HCT116 (cell line): Measurements from ENCODE around the gene DACT1. TPM values are rescaled to one million over a fixed set of nuclear protein-coding genes. Genes with fewer than 3 reads are reported as not detected.

ENCODE experiments used
- ATAC-seq: fragments of 200-7000 bp; cut with Tn5 transposase; 2 replicates; pipeline ENCODE4 v1.9.1; 2020; ENCODE audit warnings: mild to moderate bottlenecking, moderate library complexity
- BruUV-seq: library from RNA; stranded (reverse); fragments of 400-500 nt; replicated peaks from 2 replicates; lab custom pipeline; 2021; lab: Mats Ljungman, UMichigan
- CTCF ChIA-PET: fragments of 300-600 bp; sonication (Branson Sonifier 250); formaldehyde crosslinking; loops from one replicate; lab custom pipeline; 2021; ENCODE audit warnings: antibody characterized with exemption; lab: Charles Lee
- POLR2A ChIA-PET: fragments of 300-600, 350-600 bp; sonication (Branson Sonifier 250); formaldehyde crosslinking; loops from one replicate; lab custom pipeline; 2021; ENCODE audit warnings: antibody characterized with exemption; lab: Charles Lee
- RAD21 ChIA-PET, 2 experiments: fragments of 300-600 bp; sonication (Branson Sonifier 250); formaldehyde crosslinking; loops; one replicate each; lab custom pipeline; 2023; ENCODE audit warnings: low total read pairs in 2 of 2; ENCODE audit not compliant: uncharacterized antibody in 2 of 2, unreplicated experiment in 2 of 2, low non-redundant PET in 1 of 2; lab: Charles Lee
- DNase-seq: peaks from one replicate; pipeline ENCODE4 v3.0.0-alpha.2; 2010; ENCODE audit warnings: low read depth, low spot score
- H2AFZ ChIP-seq: fragments of 200-600 bp; shearing (Covaris generic), sonication (generic); 2 replicates; pipeline ENCODE4 v1.6.1; 2017; ENCODE audit warnings: low read depth, mixed run types, mixed read lengths, antibody characterized with exemption, low read length; ENCODE audit not compliant: poor library complexity, severe bottlenecking
- H3K27ac ChIP-seq: 2 replicates; pipeline ENCODE4 v1.5.1; 2012; ENCODE audit warnings: low read depth, low read length
- H3K27me3 ChIP-seq: fragments of 200-600 bp; sonication (generic); 2 replicates; pipeline ENCODE4 v1.6.1; 2016; ENCODE audit warnings: mixed run types, low read length, mixed read lengths; ENCODE audit not compliant: insufficient read depth
- H3K36me3 ChIP-seq, 2 experiments: fragments of 200-500 bp in 1 of 2; fragments of 200-600 bp in 1 of 2; sonication (Bioruptor generic) in 1 of 2; sonication (generic) in 1 of 2; 2 replicates each; pipeline versions ENCODE4 v1.5.1 to v1.6.1; 2014 to 2016; ENCODE audit warnings: low read length in 2 of 2, inconsistent platforms in 1 of 2, mixed read lengths in 1 of 2, mixed run types in 1 of 2; ENCODE audit not compliant: insufficient read depth in 2 of 2, control insufficient read depth in 1 of 2
- H3K4me1 ChIP-seq, 2 experiments: fragments of 200-600 bp in 1 of 2; sonication (generic) in 1 of 2; 2 replicates each; pipeline versions ENCODE4 v1.5.1 to v1.6.1; 2012 to 2017; ENCODE audit warnings: low read length in 2 of 2, inconsistent platforms in 1 of 2, mild to moderate bottlenecking in 1 of 2, mixed read lengths in 1 of 2, mixed run types in 1 of 2, moderate library complexity in 1 of 2; ENCODE audit not compliant: insufficient read depth in 2 of 2, control insufficient read depth in 1 of 2
- H3K4me2 ChIP-seq: fragments of 200-600 bp; sonication (generic); 2 replicates; pipeline ENCODE4 v1.6.1; 2017; ENCODE audit warnings: mixed run types, low read length, mixed read lengths
- H3K4me3 ChIP-seq, 2 experiments: fragments of 200-600 bp in 1 of 2; sonication (generic) in 1 of 2; replicated peaks in 1 of 2; 2 replicates each; pipeline ENCODE4 v1.5.1; 2011 to 2016; ENCODE audit warnings: low read length in 2 of 2, control low read depth in 1 of 2, low read depth in 1 of 2, mild to moderate bottlenecking in 1 of 2, mixed read lengths in 1 of 2, mixed run types in 1 of 2
- H3K79me2 ChIP-seq: fragments of 200-600 bp; sonication (generic); 2 replicates; pipeline ENCODE4 v1.6.1; 2017; ENCODE audit warnings: mild to moderate bottlenecking, mixed run types, low read length, moderate library complexity, mixed read lengths; ENCODE audit not compliant: insufficient read depth
- H3K9ac ChIP-seq: fragments of 200-600 bp; sonication (generic); 2 replicates; pipeline ENCODE4 v1.6.1; 2016; ENCODE audit warnings: low read length, mixed read lengths
- H3K9me2 ChIP-seq: fragments of 200-600 bp; sonication (generic), shearing (Covaris generic); 2 replicates; pipeline ENCODE4 v1.6.1; 2017; ENCODE audit warnings: mixed run types, mild to moderate bottlenecking, moderate library complexity; ENCODE audit not compliant: insufficient read depth
- H3K9me3 ChIP-seq, 2 experiments: fragments of 200-500 bp in 1 of 2; fragments of 200-600 bp in 1 of 2; sonication (Bioruptor generic) in 1 of 2; sonication (generic) in 1 of 2; 2 replicates each; pipeline ENCODE4 v1.6.1; 2014 to 2017; ENCODE audit warnings: low read length in 2 of 2, mixed read lengths in 2 of 2, inconsistent platforms in 1 of 2, low read depth in 1 of 2, mild to moderate bottlenecking in 1 of 2, mixed run types in 1 of 2, moderate library complexity in 1 of 2; ENCODE audit not compliant: control insufficient read depth in 1 of 2, insufficient read depth in 1 of 2
- H4K20me1 ChIP-seq: fragments of 200-600 bp; sonication (generic), shearing (Covaris generic); 2 replicates; pipeline ENCODE4 v1.6.1; 2017; ENCODE audit warnings: mixed run types, mild to moderate bottlenecking, moderate library complexity; ENCODE audit not compliant: insufficient read depth
- CEBPB ChIP-seq: IDR thresholded peaks from 2 replicates; pipeline ENCODE4 v1.6.1; 2012; ENCODE audit warnings: low read depth
- CTCF ChIP-seq, 3 experiments: fragments of 200-600 bp in 1 of 3; sonication (generic) in 1 of 3; IDR thresholded peaks in 2 of 3; conservative IDR thresholded peaks in 1 of 3; 2 replicates each; pipeline ENCODE4 v1.5.1; 2012 to 2017; ENCODE audit warnings: low read depth in 2 of 3, low read length in 2 of 3, antibody characterized with exemption in 1 of 3, borderline replicate concordance in 1 of 3, control low read depth in 1 of 3, mild to moderate bottlenecking in 1 of 3, mixed read lengths in 1 of 3, mixed run types in 1 of 3, moderate library complexity in 1 of 3; ENCODE audit not compliant: insufficient read depth in 1 of 3
- EZH2 ChIP-seq: fragments of 200-600 bp; sonication (generic); IDR thresholded peaks from 2 replicates; pipeline ENCODE4 v1.6.1; 2017; ENCODE audit warnings: antibody characterized with exemption, mixed run types
- EZH2phosphoT487 ChIP-seq: fragments of 200-600 bp; IDR thresholded peaks from 2 replicates; pipeline ENCODE4 v1.6.1; 2018; ENCODE audit warnings: antibody characterized with exemption, borderline replicate concordance
- POLR2AphosphoS5 ChIP-seq: IDR thresholded peaks from 2 replicates; pipeline ENCODE4 v1.6.1; 2011; ENCODE audit warnings: mild to moderate bottlenecking, low read depth, low read length, moderate library complexity
- RAD21 ChIP-seq: IDR thresholded peaks from 2 replicates; pipeline ENCODE4 v1.6.1; 2012; ENCODE audit warnings: low read depth, mild to moderate bottlenecking
- REST ChIP-seq: IDR thresholded peaks from 2 replicates; pipeline ENCODE4 v1.6.1; 2012; ENCODE audit warnings: low read depth
- SRF ChIP-seq: IDR thresholded peaks from 2 replicates; pipeline ENCODE4 v1.6.1; 2012; ENCODE audit warnings: low read depth
- TCF7L2 ChIP-seq: IDR thresholded peaks from 2 replicates; pipeline ENCODE4 v1.7.0; 2011; ENCODE audit warnings: borderline replicate concordance, inconsistent platforms; ENCODE audit not compliant: insufficient read depth, insufficient read length; ENCODE audit errors: extremely low read depth
- intact Hi-C: fragments of 100-400 bp; cut with micrococcal nuclease; formaldehyde crosslinking; loops from 2 replicates; pipeline ENCODE4 v1.10.0; 2022
- total RNA-seq: library from RNA; stranded (reverse); gene quantifications from one replicate; pipeline ENCODE4 v1.2.1, GENCODE V29; 2021; ENCODE audit not compliant: unreplicated experiment

The DACT1 gene
- total RNA-seq, 1 experiment from 2014 or later = 1.6 TPM

GRCh38 chr14:58640959-58641358, 3.2 kb downstream of the DACT1 start (continued):
- no peak for TF ChIP-seq REST
- TF ChIP-seq EZH2 = no peak
- TF ChIP-seq SRF = no peak
- TF ChIP-seq POLR2AphosphoS5 = no peak
- TF ChIP-seq CEBPB = no peak

GRCh38 chr14:58641509-58641908, 3.7 kb downstream of the DACT1 start:
- Histone ChIP-seq H3K4me1 (peaks cover 7 to 39% of the 10 kb centered on the region in 2 experiments; a peak in 3 of 4 replicates), H3K4me2 (no peak overlapping the region; the same call in 1 of the 2 replicates), H3K9me2 (no peaks in the 10 kb centered on the region), H3K4me3 (no peak overlapping the region), H3K79me2 (no peaks in the 10 kb centered on the region), H3K9me3 (no peaks in the 10 kb centered on the region), H4K20me1 (no peaks in the 10 kb centered on the region), H3K36me3 (no peaks in the 10 kb centered on the region), H3K9ac (no peak overlapping the region), H3K27ac (no peak overlapping the region), H2AFZ (no peak overlapping the region), H3K27me3 (peaks cover 3% of the 10 kb centered on the region; the same call in 1 of the 2 replicates)
- RAD21 ChIA-PET = no interaction called here
- TF ChIP-seq EZH2phosphoT487 (no peak), CTCF (IDR thresholded peaks at IDR 0.05 in 2 of 3, conservative IDR thresholded peaks at IDR 0.05 in 1 of 3; ENCODE audit: borderline replicate concordance in 1 of 3, insufficient read depth in 1 of 3, low read depth in 2 of 3, low read length in 2 of 3) (peak; percentile 11 to 59 (median 48); a peak in 4 of 6 replicates), REST (no peak), RAD21 (peak; percentile 39; the same call in 1 of the 2 replicates), TCF7L2 (no peak)
- intact Hi-C loops = loop anchor here (2.0 to 5.0 kb wide), 5 partner anchors 379 to 533 kb away; no protein-coding TSS in a partner anchor
- DNase-seq (no peak), ATAC-seq (no peak)
- CTCF ChIA-PET = interaction anchor here (0.8 to 4.0 kb wide), 5 partner anchors 12 to 533 kb away, joined by 3 to 25 read pairs (median 3); no protein-coding TSS in a partner anchor
- POLR2A ChIA-PET = no interaction called here
- BruUV-seq = no TSS peak
